Left renal cortex interstitium (tissue), 4 donors: ENCODE results near the gene RRP7A. TPM values are rescaled to one million over a fixed set of nuclear protein-coding genes. Genes with fewer than 3 reads are reported as not detected.

Experiments used
- polyA plus RNA-seq, 4 donors: library from polyadenylated mRNA; unstranded; fragments of 120-200 nt; gene quantifications; one replicate each; pipeline ENCODE4 v1.2.1, GENCODE V29; 2013; ENCODE audit not compliant: insufficient read length in 4 of 4

The RRP7A gene
- polyA plus RNA-seq, 4 donors: 27.3 to 35.8 (median 32.4) TPM

Other genes with a start within 250 kb of the RRP7A start
- 10 to 100 TPM; 26.2 to 32.6 (median 28.1) TPM for gene TCF20, start 249.1 kb downstream of the RRP7A start, polyA plus RNA-seq
- gene NFAM1, start 87.4 kb downstream of the RRP7A start, polyA plus RNA-seq: 1 to 10 TPM in 2 of 4 donors, under 1 TPM in 2; 0.72 to 1.2 (median 0.91) TPM
- 10 to 100 TPM in 1 of 4 donors, 1 to 10 TPM in 3; 6.9 to 10.6 (median 8.3) TPM for gene SERHL2, start 34.2 kb upstream of the RRP7A start, polyA plus RNA-seq
- 100 to 1,000 TPM; 104 to 122 (median 112) TPM for gene POLDIP3, start 95.1 kb upstream of the RRP7A start, polyA plus RNA-seq
- gene ATP5MGL, start 120.8 kb upstream of the RRP7A start, polyA plus RNA-seq: under 1 TPM in 1 of 4 donors, not detected in 3; 0.28 TPM
- gene CYB5R3, start 129.6 kb upstream of the RRP7A start, polyA plus RNA-seq: 100 to 1,000 TPM; 129 to 183 (median 158) TPM
- gene A4GALT, start 201.1 kb upstream of the RRP7A start, polyA plus RNA-seq: 10 to 100 TPM; 14.5 to 24.4 (median 22.6) TPM